ENCODE measurements around the gene SLC6A9. TPM values are rescaled to one million over a fixed set of nuclear protein-coding genes. Genes with fewer than 3 reads are reported as not detected.

The SLC6A9 gene
- total and polyA plus RNA-seq, 8 donors, result 1.1 to 40.8 (median 2.3) TPM; not detected in 1

DNA sequence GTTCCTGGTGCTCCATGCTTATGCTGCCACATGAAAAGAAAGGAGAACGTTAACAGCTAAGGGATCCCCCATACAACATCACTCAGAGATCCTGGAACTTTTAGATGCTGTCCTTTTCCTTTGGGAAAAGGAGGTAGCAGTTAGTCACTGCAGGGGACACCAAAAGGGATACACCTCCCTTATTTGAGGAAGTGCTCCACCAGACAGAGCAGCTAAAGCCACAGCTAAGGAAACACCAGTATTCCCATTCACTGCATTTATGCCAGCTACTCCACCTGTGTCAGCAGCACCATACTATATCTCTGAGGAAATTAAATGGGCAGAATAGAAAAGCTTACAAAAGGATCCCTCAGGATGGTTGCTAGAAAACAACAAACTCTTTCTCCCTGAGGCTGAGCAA lies 26.0 kb upstream of the SLC6A9 start:
- H3K4me3 ChIP-seq, result no peak overlapping the region
- intact Hi-C loops (cut with DNase I; ENCODE audit: low total_unique reads), result no loop called here
- no peak for DNase-seq
- no peaks in the 10 kb centered on the region for H3K36me3 ChIP-seq
- no peaks in the 10 kb centered on the region for H3K9me3 ChIP-seq
- H3K27me3 ChIP-seq, result peaks cover 0 to 4% (median 0%) of the 10 kb centered on the region in 3 donors
- WGBS, 5 donors, result 59 to 76% (median 65%) methylated on average over 1 of the region's 1 CpG
- TF ChIP-seq POLR2A (IDR thresholded peaks at IDR 0.05) (no peak), EP300 (IDR thresholded peaks at IDR 0.05) (no peak), POLR2AphosphoS5 (IDR thresholded peaks at IDR 0.05) (no peak)
- TF ChIP-seq, protein P1, sequence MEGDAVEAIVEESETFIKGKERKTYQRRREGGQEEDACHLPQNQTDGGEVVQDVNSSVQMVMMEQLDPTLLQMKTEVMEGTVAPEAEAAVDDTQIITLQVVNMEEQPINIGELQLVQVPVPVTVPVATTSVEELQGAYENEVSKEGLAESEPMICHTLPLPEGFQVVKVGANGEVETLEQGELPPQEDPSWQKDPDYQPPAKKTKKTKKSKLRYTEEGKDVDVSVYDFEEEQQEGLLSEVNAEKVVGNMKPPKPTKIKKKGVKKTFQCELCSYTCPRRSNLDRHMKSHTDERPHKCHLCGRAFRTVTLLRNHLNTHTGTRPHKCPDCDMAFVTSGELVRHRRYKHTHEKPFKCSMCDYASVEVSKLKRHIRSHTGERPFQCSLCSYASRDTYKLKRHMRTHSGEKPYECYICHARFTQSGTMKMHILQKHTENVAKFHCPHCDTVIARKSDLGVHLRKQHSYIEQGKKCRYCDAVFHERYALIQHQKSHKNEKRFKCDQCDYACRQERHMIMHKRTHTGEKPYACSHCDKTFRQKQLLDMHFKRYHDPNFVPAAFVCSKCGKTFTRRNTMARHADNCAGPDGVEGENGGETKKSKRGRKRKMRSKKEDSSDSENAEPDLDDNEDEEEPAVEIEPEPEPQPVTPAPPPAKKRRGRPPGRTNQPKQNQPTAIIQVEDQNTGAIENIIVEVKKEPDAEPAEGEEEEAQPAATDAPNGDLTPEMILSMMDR (IDR thresholded peaks at IDR 0.05), result no peak
- no peak overlapping the region for H3K27ac ChIP-seq
- peaks cover 0 to 5% (median 2%) of the 10 kb centered on the region in 4 donors for H3K4me1 ChIP-seq

DNA sequence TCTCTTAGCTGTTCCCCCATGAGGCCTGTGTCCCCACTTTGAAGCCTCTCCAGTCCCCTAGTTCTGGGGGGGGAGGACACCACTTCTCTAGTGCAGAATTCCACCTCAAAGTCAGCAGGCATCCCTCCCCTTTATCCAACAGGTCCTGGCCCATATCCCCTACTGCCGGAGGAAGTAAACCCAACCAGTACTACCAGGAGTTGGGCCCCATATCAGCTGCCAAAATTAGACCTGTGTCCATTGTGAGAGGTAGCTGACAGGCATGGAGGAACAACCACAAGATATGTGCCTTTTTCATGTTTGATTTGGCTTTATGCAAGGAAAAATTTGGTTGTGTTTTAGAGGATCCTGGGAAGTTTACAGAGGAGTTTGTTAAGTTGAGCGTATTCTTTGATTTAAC lies 22.1 kb upstream of the SLC6A9 start:
- Histone ChIP-seq H3K4me1 (no peaks in the 10 kb centered on the region), H3K36me3 (no peaks in the 10 kb centered on the region), H3K9me3 (no peaks in the 10 kb centered on the region), H3K27ac (no peak overlapping the region), H3K4me3 (no peak overlapping the region), H3K27me3 (no peaks in the 10 kb centered on the region)
- intact Hi-C loops (cut with DNase I; ENCODE audit: low total_unique reads), result no loop called here
- WGBS, 5 donors, result 35 to 67% (median 46%) methylated on average over 2 of the region's 2 CpGs
- DNase-seq, result no peak
- TF ChIP-seq, protein P1 (IDR thresholded peaks at IDR 0.05), result no peak
- TF ChIP-seq EP300 (IDR thresholded peaks at IDR 0.05) (no peak), POLR2A (IDR thresholded peaks at IDR 0.05) (no peak), POLR2AphosphoS5 (IDR thresholded peaks at IDR 0.05) (no peak)

DNA sequence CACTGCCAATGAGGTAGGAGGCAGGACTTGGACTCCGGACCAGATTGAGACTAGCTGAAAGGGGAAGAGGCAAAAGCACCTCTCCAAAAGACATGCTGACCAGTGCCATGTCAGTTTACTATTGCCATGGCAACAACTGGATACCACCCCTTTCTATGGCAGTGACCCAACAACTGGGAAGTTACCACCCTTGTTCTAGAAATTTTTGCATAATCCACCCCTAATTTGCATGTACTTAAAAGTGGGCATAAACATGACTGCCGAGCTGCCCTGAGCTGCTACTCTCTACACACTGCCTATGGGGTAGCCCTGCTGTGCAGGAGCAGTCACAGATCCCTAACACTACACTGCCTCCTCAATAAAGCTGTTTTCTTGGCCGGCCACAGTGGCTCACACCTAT lies 19.0 kb upstream of the SLC6A9 start:
- Histone ChIP-seq H3K36me3 (no peaks in the 10 kb centered on the region), H3K9me3 (no peaks in the 10 kb centered on the region), H3K27me3 (no peaks in the 10 kb centered on the region), H3K27ac (no peak overlapping the region), H3K4me3 (no peak overlapping the region), H3K4me1 (peaks cover 0 to 10% (median 8%) of the 10 kb centered on the region in 4 donors)
- 54 to 73% (median 62%) methylated on average over 3 of the region's 3 CpGs for WGBS, 5 donors
- no peak for DNase-seq
- no peak for TF ChIP-seq POLR2AphosphoS5 (IDR thresholded peaks at IDR 0.05)
- TF ChIP-seq EP300 (IDR thresholded peaks at IDR 0.05), result no peak
- no peak for TF ChIP-seq POLR2A (IDR thresholded peaks at IDR 0.05)
- TF ChIP-seq, protein P1 (IDR thresholded peaks at IDR 0.05), result no peak
- intact Hi-C loops (cut with DNase I; ENCODE audit: low total_unique reads), result no loop called here

DNA sequence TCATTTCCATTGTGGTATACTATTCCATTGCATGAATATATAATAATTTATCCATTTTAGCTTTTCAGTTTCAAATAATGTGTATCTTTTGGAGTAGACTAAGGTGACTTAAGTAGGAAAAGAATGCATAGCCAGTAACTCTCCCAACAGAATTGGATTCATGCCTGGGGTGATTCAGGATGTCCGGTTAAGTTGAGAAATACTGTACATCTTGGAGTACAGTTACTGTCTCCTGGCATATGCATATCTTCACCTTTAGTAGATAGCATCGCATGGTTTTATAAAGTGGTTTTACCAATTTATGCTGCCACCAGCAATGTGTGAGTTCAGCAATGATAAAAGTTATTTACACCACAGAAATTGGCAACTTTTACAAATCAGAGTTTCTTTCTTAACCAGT lies 18.6 kb upstream of the SLC6A9 start:
- no peaks in the 10 kb centered on the region for H3K36me3 ChIP-seq
- peaks cover 0 to 10% (median 8%) of the 10 kb centered on the region in 4 donors for H3K4me1 ChIP-seq
- no peak overlapping the region for H3K4me3 ChIP-seq
- intact Hi-C loops (cut with DNase I; ENCODE audit: low total_unique reads), result no loop called here
- TF ChIP-seq, protein P1 (IDR thresholded peaks at IDR 0.05), result no peak
- TF ChIP-seq POLR2A (IDR thresholded peaks at IDR 0.05), result no peak
- no peak for TF ChIP-seq EP300 (IDR thresholded peaks at IDR 0.05)
- no peak for TF ChIP-seq POLR2AphosphoS5 (IDR thresholded peaks at IDR 0.05)
- peak in 1 of 2 donors; percentile 48 for DNase-seq
- no peaks in the 10 kb centered on the region for H3K9me3 ChIP-seq
- WGBS, 5 donors, result 31 to 82% (median 59%) methylated on average over 2 of the region's 2 CpGs
- H3K27me3 ChIP-seq, result no peaks in the 10 kb centered on the region
- peak overlapping the region in 1 of 5 donors; percentile 13 for H3K27ac ChIP-seq
